H9 (cell line): ENCODE data around the gene PPP1R14B. TPM values are rescaled to one million over a fixed set of nuclear protein-coding genes. Genes with fewer than 3 reads are reported as not detected.

Experiments used
- DNase-seq: peaks from one replicate; pipeline ENCODE4 v3.0.0-alpha.2; 2017
- H2AFZ ChIP-seq: one replicate; pipeline ENCODE4 v1.6.1; 2013; ENCODE audit warnings: mild to moderate bottlenecking, low read length, control low read depth, moderate library complexity
- H2AK5ac ChIP-seq: 2 replicates; pipeline ENCODE4 v1.6.1; 2013; ENCODE audit warnings: low read length, control low read depth, mixed read lengths; ENCODE audit not compliant: insufficient read length
- H2BK120ac ChIP-seq: one replicate; pipeline ENCODE4 v1.6.1; 2013; ENCODE audit warnings: low read depth, mild to moderate bottlenecking, low read length, control low read depth, inconsistent platforms; ENCODE audit not compliant: poor library complexity, severe bottlenecking
- H2BK12ac ChIP-seq: 2 replicates; pipeline ENCODE4 v1.6.1; 2013; ENCODE audit warnings: low read length, control low read depth, mixed read lengths, low read depth; ENCODE audit not compliant: insufficient read length
- H2BK15ac ChIP-seq: 2 replicates; pipeline ENCODE4 v1.6.1; 2013; ENCODE audit warnings: low read depth, low read length, control low read depth
- H2BK20ac ChIP-seq: one replicate; pipeline ENCODE4 v1.6.1; 2013; ENCODE audit warnings: low read depth, mild to moderate bottlenecking, low read length, control low read depth, inconsistent platforms; ENCODE audit not compliant: poor library complexity, severe bottlenecking
- H2BK5ac ChIP-seq: 2 replicates; pipeline ENCODE4 v1.6.1; 2013; ENCODE audit warnings: low read length, control low read depth, mixed read lengths; ENCODE audit not compliant: insufficient read length
- H3K14ac ChIP-seq: 2 replicates; pipeline ENCODE4 v1.6.1; 2013; ENCODE audit warnings: low read length, control low read depth; ENCODE audit not compliant: insufficient read depth
- H3K18ac ChIP-seq: 2 replicates; pipeline ENCODE4 v1.6.1; 2013; ENCODE audit warnings: low read depth, mild to moderate bottlenecking, mixed read lengths, low read length, control low read depth; ENCODE audit not compliant: insufficient read length
- H3K23ac ChIP-seq: 2 replicates; pipeline ENCODE4 v1.6.1; 2013; ENCODE audit warnings: low read length, control low read depth, mixed read lengths, low read depth; ENCODE audit not compliant: insufficient read length
- H3K23me2 ChIP-seq: 2 replicates; pipeline ENCODE4 v1.6.1; 2013; ENCODE audit warnings: low read depth, mild to moderate bottlenecking, mixed read lengths, low read length, control low read depth; ENCODE audit not compliant: insufficient read length, poor library complexity, severe bottlenecking
- H3K27ac ChIP-seq: 2 replicates; pipeline ENCODE4 v1.5.1; 2013; ENCODE audit warnings: low read length, control low read depth, mixed read lengths, low read depth; ENCODE audit not compliant: insufficient read length
- H3K27me3 ChIP-seq: 2 replicates; pipeline ENCODE4 v1.6.1; 2013; ENCODE audit warnings: low read length, control low read depth, inconsistent platforms; ENCODE audit not compliant: insufficient read depth
- H3K4ac ChIP-seq: 2 replicates; pipeline ENCODE4 v1.6.1; 2013; ENCODE audit warnings: low read depth, mild to moderate bottlenecking, control low read depth, inconsistent platforms, low read length, moderate library complexity
- H3K4me1 ChIP-seq: 2 replicates; pipeline ENCODE4 v1.6.1; 2013; ENCODE audit warnings: low read length, control low read depth, inconsistent platforms; ENCODE audit not compliant: insufficient read depth
- H3K4me2 ChIP-seq: 2 replicates; pipeline ENCODE4 v1.6.1; 2013; ENCODE audit warnings: low read length, control low read depth, mixed read lengths; ENCODE audit not compliant: insufficient read length, insufficient read depth
- H3K56ac ChIP-seq: 2 replicates; pipeline ENCODE4 v1.6.1; 2013; ENCODE audit warnings: low read depth, mild to moderate bottlenecking, mixed read lengths, low read length, control low read depth; ENCODE audit not compliant: insufficient read length
- H3K79me1 ChIP-seq: 2 replicates; pipeline ENCODE4 v1.6.1; 2013; ENCODE audit warnings: low read depth, mild to moderate bottlenecking, moderate library complexity, low read length, control low read depth, inconsistent platforms; ENCODE audit not compliant: insufficient read depth, poor library complexity, severe bottlenecking
- H3K79me2 ChIP-seq: 2 replicates; pipeline ENCODE4 v1.6.1; 2013; ENCODE audit warnings: low read length, control low read depth, inconsistent platforms; ENCODE audit not compliant: insufficient read depth
- H3K9ac ChIP-seq: 2 replicates; pipeline ENCODE4 v1.6.1; 2013; ENCODE audit warnings: low read length, control low read depth, mixed read lengths; ENCODE audit not compliant: insufficient read length; ENCODE audit errors: extremely low read depth
- H3K9me3 ChIP-seq: one replicate; pipeline ENCODE4 v1.6.1; 2013; ENCODE audit warnings: low read depth, low read length, inconsistent platforms; ENCODE audit not compliant: control insufficient read depth
- H3T11ph ChIP-seq: one replicate; pipeline ENCODE4 v1.6.1; 2013; ENCODE audit warnings: mild to moderate bottlenecking, low read length, control low read depth, inconsistent platforms
- H4K20me1 ChIP-seq: one replicate; pipeline ENCODE4 v1.6.1; 2013; ENCODE audit not compliant: control insufficient read depth, insufficient read length, insufficient read depth
- H4K5ac ChIP-seq: 2 replicates; pipeline ENCODE4 v1.6.1; 2013; ENCODE audit warnings: low read depth, mild to moderate bottlenecking, mixed read lengths, low read length, control low read depth; ENCODE audit not compliant: insufficient read length
- H4K8ac ChIP-seq: replicated peaks from 2 replicates; pipeline ENCODE4 v1.6.1; 2013; ENCODE audit warnings: low read length, control low read depth, mixed read lengths, low read depth; ENCODE audit not compliant: insufficient read length
- H4K91ac ChIP-seq: 2 replicates; pipeline ENCODE4 v1.6.1; 2013; ENCODE audit warnings: low read depth, mild to moderate bottlenecking, moderate library complexity, mixed read lengths, low read length, control low read depth; ENCODE audit not compliant: insufficient read length
- H3K27ac Mint-ChIP-seq, 3 experiments: 2 replicates in 2 of 3; 3 replicates in 1 of 3; pipeline ENCODE4 v1.8.0; 2020 to 2021; ENCODE audit warnings: mixed read lengths in 3 of 3, mild to moderate bottlenecking in 1 of 3, moderate library complexity in 1 of 3
- H3K27me3 Mint-ChIP-seq: 2 replicates; pipeline ENCODE4 v1.8.0; 2021; ENCODE audit warnings: low read depth, mild to moderate bottlenecking, moderate library complexity, mixed read lengths
- H3K36me3 Mint-ChIP-seq, 3 experiments: 2 replicates in 2 of 3; 3 replicates in 1 of 3; pipeline ENCODE4 v1.8.0; 2020 to 2021; ENCODE audit warnings: low read depth in 3 of 3, mixed read lengths in 3 of 3; ENCODE audit not compliant: insufficient read depth in 1 of 3
- H3K4me1 Mint-ChIP-seq, 2 experiments: 2 replicates each; pipeline ENCODE4 v1.8.0; 2020; ENCODE audit warnings: mixed read lengths in 2 of 2
- H3K4me3 Mint-ChIP-seq, 2 experiments: 2 replicates in 1 of 2; 3 replicates in 1 of 2; pipeline ENCODE4 v1.8.0; 2020 to 2021; ENCODE audit warnings: mild to moderate bottlenecking in 2 of 2, mixed read lengths in 2 of 2, moderate library complexity in 1 of 2
- H3K9me3 Mint-ChIP-seq, 2 experiments: 2 replicates in 1 of 2; 3 replicates in 1 of 2; pipeline ENCODE4 v1.8.0; 2020; ENCODE audit warnings: mild to moderate bottlenecking in 2 of 2, mixed read lengths in 2 of 2, moderate library complexity in 1 of 2
- CTCF ChIP-seq: fragments of 200-600 bp; sonication (generic); conservative IDR thresholded peaks from 3 replicates; pipeline ENCODE4 v1.8.0; 2021; ENCODE audit warnings: antibody characterized with exemption, mild to moderate bottlenecking
- WGBS: extraction: QIAGEN DNeasy Blood & Tissue Kit; methylation state at CpG from one replicate; pipeline ENCODE4 v1.1.7; 2013; ENCODE audit warnings: missing lambda C conversion rate, low lambda C conversion rate, mixed read lengths; ENCODE audit not compliant: insufficient read length; ENCODE audit errors: extremely low coverage; 5-methylcytosine and 5-hydroxymethylcytosine counted together
- total RNA-seq: library from RNA; stranded (reverse); gene quantifications from 2 replicates; pipeline ENCODE4 v1.2.1, GENCODE V29; 2021

Gene PPP1R14B
- total RNA-seq, 1 experiment from 2014 or later = 358 TPM

DNA sequence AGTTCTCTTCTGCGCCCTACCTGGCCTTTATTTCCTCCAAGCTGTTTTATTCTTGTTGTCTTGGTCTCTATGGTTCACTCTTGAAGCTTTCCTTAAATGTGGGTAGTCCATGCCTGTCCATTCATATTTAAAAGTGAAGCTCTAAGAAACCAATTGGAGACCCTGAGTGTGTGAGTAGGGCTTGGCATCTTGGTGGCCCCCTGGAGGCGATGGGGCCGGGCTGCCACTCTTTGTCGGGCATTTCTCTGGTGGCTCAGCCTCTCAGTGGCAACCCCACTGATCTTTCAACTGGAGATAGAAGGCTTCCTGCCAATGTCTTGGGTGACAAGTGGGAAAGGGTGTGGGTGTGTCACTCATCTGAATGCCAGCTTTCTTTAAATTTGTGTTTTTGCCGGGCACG lies 29.9 kb downstream of the PPP1R14B start:
- Mint-ChIP-seq H3K27me3 (no peaks in the 10 kb centered on the region; the same call in 1 of the 2 replicates), H3K9me3 (no peaks in the 10 kb centered on the region), H3K36me3 (peaks cover 3 to 54% (median 25%) of the 10 kb centered on the region in 3 experiments), H3K4me1 (peaks cover 3 to 4% of the 10 kb centered on the region in 2 experiments; a peak in 2 of 4 replicates), H3K4me3 (no peak overlapping the region), H3K27ac (peak overlapping the region in 1 of 3 experiments; percentile 28; a peak in 1 of 7 replicates)
- Histone ChIP-seq H2BK20ac (no peak overlapping the region), H3K27ac (no peak overlapping the region), H3K56ac (no peak overlapping the region), H3K9ac (no peak overlapping the region), H4K8ac (no peak overlapping the region), H2BK12ac (no peak overlapping the region), H2AK5ac (no peak overlapping the region), H3T11ph (no peak overlapping the region), H3K14ac (no peak overlapping the region), H3K79me2 (no peaks in the 10 kb centered on the region), H2BK5ac (no peak overlapping the region), H3K4ac (no peak overlapping the region), H3K18ac (no peak overlapping the region), H3K9me3 (no peaks in the 10 kb centered on the region), H2BK120ac (no peak overlapping the region), H4K5ac (no peak overlapping the region), H3K79me1 (no peaks in the 10 kb centered on the region), H4K91ac (no peak overlapping the region), H2AFZ (no peak overlapping the region), H4K20me1 (no peaks in the 10 kb centered on the region), H3K4me2 (no peak overlapping the region), H3K4me1 (no peaks in the 10 kb centered on the region), H3K23ac (no peak overlapping the region), H2BK15ac (no peak overlapping the region), H3K23me2 (no peaks in the 10 kb centered on the region), H3K27me3 (no peaks in the 10 kb centered on the region)
- TF ChIP-seq CTCF = peak; percentile 34; the same call in 1 of the 3 replicates
- WGBS = no CpG with 5 or more reads among the region's 6 CpGs
- no peak for DNase-seq
